HG02852 (cell line): ENCODE measurements around the gene CAMP.
"Not testable (repeated sequence)": the region's sequence is repeated elsewhere in the genome, so short reads cannot be mapped to it uniquely, and the experiment has no call there.

Experiments
- ATAC-seq: cut with Tn5 transposase; IDR thresholded peaks from one replicate; pipeline ENCODE4 v1.9.1; 2021; ENCODE audit warnings: mild to moderate bottlenecking, moderate library complexity; ENCODE audit not compliant: unreplicated experiment

Gene CAMP, protein sequence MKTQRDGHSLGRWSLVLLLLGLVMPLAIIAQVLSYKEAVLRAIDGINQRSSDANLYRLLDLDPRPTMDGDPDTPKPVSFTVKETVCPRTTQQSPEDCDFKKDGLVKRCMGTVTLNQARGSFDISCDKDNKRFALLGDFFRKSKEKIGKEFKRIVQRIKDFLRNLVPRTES

DNA sequence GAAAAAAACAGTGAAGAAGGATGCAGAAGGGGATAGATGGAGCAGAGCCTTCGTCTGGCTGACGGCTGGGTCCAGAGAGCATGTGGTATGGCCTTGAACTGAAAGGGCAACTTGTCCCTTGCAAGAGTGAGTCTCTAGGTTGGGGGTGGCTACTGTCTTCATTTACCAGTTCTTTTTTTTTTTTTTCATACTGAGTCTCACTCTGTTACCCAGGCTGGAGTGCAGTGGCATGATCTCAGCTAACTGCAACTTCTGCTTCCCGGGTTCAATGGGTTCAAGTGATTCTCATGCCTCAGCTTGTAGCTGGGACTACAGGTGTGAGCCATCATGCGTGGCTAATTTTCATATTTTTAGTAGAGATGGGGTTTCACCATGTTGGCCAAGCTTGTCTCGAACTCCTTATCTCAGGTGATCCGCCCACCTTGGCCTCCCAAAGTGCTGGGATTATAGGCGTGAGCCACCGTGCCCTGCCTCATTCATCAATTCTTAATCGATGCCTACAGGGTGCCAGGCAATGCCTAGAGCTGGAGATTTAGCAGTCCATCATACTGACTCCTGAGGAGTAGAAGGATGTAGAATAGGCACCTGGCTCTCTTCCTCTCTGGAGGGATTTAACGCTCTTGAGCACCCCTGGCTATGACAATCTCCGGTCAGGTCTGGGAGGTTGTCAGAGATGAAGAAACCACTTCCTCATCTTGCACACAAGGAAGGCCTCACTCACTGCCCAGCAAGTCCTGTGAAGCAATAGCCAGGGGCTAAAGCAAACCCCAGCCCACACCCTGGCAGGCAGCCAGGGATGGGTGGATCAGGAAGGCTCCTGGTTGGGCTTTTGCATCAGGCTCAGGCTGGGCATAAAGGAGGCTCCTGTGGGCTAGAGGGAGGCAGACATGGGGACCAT lies at the start of gene CAMP:
CAMP (plus strand) TSS at position 880 of the 898 bp plus-strand sequence; CDS start at position 897, 17 bp downstream.
- peak; percentile 63 for ATAC-seq

DNA sequence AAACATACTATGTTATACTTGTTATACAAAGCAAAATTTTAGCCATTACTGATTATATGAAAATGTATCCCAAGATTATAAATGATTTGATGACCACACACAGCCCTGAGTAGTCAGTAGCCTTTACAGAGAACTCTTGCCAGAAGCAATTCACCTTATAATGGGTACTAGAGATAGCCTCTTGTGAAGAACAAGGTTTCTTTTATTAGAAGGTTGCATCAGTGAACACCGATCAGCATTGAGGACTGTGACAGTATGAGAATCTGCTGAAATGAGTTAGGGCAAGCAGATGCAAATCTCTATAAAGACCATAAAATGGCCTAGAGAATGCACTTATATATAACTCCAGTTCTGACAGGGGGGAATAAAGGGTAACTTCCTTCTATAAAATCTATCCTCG lies 45.2 kb upstream of the CAMP start:
- no peak for ATAC-seq

DNA sequence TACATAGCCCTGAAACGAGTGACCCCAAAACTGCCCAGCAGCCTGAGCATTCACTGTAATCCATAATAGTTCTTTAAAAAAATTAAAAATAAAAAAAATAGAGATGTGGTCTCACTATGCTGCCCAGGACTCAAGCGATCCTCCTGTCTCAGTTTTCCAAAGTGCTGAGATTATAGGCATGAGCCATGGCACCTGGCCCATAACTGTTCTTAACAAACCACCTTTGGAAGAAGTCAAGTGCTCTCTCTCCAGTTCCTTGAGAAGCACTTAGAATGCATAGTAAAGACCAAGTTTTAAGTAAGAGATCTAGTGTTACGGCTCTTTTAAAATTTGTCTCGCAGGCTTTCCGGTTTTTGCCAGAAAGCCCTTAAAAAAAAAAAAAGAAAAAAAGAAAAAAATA lies 43.3 kb upstream of the CAMP start:
- ATAC-seq, result no peak

DNA sequence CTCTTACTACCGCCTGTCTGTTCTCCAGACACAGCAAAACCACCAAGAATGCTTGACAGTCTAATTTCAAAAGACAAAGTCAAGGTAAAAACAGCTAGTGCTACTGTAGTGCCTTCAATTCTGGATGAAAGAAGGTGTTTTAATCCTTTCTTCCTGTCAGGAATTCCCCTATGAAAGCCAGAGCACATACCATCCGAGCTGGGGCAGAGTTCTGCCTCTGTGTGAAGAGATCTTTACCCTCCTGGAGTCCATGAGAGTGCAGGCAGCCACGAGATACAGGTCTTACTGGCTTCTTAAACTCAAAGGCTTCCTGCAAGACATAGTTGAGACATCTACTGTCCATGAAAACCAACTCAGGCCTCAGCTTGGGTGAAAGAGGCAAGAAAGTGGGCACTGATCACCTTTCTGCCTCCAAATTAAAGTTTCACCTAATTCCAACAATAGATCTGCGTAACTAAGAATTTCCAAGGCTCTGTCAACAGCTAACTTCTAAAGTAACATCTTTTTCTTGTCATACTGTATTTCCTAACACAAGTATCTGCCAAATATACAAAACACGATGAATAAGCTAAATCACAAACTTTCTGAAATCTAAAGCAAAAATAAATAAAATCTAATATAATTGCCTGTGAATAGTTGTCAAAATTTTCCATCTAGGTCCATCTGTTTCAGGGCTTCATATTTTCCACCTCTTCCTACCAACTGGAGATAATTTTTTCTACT lies 42.6 kb upstream of the CAMP start:
- ATAC-seq, result no peak

DNA sequence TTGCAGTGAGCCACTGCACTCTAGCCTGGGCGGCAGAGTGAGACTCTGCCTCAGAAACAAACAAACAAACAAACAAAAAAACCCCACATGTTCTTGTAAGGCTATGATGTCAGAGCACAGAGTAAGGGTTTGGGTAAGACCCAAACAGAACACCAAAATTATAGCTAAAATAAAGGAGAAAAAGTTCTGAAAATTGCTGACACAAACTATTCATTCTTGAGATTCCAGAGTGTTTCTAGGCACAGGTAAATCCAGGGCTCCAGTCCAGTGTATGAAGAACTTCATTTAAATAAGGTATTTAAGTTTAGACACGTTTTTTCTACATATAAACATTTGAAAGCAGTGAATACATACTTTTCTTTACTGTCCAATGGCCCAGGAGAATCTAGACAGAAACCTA lies 39.0 kb upstream of the CAMP start:
- no peak for ATAC-seq

DNA sequence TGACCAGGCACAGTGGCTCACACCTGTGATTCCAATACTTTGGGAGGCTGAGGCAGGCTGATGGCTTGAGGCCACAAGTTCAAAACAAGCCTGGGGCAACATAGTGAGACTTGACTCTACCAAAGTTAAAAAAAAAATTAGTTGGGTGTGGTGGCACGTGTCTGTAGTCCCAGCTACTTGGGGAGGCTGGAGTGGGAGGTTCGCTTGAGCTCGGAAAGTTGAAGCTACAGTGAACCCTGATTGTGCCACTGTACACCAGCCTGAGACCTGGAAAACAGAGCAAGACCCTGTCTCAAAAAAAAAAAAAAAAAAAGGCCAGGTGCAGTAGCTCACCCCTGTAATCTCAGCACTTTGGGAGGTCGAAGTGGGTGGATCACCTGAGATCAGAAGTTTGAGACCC lies 38.2 kb upstream of the CAMP start:
- no peak for ATAC-seq

DNA sequence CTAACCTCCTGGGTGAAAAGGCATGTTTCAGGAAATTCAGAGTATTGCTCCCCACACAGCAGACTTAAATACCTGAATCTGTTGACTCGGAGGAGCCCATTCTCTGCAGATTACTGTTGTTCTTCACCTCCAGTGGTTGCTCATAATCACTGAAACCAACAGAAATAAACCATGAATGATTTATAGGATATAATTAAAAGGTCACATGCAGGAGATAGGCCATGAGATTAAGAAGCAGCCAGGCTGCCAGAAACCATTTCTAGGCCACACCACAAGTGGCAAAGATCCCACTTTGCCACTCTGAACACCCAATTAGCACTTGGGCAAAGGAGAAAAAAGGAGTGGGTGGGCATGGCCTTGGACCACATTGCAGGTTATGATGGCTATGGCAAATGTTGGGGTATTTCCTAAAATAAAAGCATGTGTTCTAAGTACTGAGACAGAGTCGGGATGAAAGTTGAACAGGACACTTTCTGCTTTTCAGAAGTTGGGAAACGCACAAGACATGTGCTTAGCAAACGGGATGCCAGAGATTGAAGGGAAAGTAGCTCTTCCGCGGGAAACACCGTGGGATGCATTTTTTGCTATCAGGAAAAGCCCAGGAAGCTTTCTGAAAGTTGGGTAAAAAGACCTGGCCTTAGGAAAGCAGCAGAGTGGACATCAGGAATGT lies 36.5 kb upstream of the CAMP start:
- ATAC-seq, result no peak

DNA sequence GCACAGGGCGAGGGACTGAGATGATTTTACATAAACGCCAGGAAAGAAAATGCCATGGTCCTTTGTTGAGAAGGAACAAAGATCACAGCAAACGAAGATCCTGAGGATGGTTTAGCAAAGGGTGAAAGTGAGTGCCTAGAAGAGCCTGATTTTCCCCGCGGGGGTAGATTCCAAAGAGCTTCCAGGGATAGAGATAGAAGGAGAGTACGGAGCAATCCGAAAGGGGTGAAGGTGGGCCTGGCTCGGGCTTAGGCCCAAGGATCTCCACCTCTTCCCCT lies 36.1 kb upstream of the CAMP start:
- ATAC-seq, result no peak

DNA sequence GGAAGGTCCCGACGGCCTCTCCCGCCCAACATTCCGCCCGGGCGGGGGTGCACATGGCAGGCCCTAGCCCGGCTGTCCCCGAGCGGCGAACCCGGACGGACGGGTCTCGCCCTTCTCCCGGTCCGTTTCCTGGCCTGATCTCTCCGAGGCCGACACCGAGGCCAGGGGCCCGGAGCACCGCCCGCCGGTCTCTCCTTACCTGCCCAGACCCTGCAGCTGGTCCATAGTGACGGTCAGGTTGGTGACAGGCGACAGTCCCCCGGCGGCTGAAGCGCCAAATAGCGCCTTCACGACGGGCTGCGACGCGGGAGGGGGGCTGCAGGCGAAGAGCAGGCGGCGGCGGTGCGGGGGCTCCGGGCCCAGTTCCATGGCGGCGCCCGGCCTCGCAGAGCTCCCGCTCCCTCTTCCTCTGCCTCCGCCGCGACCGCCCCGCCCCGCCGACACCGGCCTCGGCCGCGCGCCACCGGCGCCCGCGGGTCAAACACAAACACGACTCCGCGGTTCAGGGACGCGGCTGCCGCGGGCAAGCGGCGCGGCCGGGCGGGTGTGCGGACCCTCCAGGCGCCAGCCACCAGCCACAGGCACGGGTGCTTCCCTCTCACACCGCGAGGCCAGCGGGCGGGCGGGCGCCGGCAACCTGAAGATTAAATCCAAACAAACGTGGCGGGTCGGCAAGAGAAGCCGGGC lies 35.6 kb upstream of the CAMP start:
- ATAC-seq, result peak; percentile 25

DNA sequence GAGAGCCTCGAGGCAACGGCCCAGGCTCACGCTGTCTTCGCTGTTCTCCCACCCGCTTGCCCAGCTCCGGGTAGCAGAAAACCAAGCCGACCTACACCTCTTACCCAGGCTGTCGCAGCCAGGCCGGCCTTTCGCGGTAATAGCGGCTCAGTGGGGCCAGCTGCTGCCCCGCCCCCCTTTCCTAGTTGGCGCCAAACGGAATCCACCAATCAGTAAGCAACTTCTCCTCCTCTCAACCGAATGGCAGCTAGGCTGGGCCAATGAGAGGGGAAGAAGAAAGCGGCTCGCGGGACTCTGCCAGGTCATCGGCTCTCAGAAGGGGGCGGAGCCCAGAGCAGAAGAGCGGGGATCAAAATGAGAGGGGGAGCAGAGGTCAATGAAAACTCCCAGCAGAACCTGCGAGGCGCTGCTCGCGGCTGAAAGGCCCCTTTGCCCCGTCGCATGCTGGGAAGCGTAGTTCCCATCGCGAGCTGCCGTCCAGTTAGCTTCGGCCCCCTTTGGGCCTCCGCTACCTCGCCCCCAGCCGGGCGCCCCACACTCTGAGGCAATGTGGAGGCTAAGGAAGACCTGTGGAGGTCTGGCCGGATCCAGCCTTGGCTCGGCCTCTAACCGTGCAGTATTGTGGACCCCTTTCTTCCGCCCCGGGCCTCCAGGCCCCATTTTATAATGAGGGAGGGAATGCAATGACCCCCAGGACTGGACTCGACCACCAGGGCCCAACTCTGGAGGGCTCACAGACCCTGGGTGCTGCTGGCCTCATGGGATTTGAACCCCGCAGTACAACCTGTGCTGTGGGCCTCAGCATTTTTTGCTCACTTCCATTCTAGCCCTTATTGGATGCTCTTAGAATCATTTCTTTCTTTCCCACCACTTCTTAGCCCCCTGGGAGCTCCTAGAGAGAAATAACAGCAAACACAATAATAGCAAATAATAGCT lies 34.8 kb upstream of the CAMP start, which contains the start of gene CDC25A:
CDC25A (minus strand) TSS at position 152 of the 936 bp plus-strand sequence. CDS start 470 bp downstream, outside the sequence.
- peak; percentile 94 for ATAC-seq

DNA sequence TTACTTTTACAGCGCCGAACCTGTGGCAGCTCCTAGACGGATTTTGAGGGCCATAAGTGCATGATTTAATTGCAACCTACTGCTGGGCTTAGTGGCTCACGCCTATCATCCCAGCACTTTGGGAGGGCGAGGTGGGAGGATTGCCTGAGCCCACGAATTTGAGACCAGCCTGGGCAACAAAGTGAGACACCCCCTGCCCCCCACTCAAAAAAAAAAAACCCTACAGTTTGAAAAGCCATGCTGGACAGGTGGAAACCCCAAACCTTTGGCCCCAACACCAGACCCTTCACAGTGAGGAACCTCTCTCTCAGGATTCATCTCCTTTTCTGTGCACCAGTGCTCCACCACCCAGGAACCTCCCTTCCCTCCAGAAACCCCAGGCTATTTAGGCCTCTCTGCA lies 34.0 kb upstream of the CAMP start:
- no peak for ATAC-seq

DNA sequence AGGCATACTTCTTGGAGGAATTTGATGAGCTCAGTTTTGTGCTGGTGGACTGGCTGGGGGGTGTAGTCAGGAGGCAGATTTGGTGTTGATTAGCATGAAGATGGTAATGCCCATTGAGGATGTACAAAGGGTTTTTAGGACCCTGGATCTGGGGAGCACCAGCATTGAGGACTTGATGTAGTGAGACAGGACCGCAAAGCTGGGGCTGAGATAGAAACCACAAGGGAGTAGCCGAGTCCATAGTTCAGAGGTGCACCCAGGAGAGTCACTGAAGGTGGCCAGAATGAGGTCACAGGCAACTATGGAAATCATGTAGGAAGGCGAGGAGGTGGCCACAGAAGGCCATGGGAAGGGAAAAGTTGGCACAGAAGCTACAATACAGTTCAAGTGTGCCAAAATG lies 32.4 kb upstream of the CAMP start:
- no peak for ATAC-seq

DNA sequence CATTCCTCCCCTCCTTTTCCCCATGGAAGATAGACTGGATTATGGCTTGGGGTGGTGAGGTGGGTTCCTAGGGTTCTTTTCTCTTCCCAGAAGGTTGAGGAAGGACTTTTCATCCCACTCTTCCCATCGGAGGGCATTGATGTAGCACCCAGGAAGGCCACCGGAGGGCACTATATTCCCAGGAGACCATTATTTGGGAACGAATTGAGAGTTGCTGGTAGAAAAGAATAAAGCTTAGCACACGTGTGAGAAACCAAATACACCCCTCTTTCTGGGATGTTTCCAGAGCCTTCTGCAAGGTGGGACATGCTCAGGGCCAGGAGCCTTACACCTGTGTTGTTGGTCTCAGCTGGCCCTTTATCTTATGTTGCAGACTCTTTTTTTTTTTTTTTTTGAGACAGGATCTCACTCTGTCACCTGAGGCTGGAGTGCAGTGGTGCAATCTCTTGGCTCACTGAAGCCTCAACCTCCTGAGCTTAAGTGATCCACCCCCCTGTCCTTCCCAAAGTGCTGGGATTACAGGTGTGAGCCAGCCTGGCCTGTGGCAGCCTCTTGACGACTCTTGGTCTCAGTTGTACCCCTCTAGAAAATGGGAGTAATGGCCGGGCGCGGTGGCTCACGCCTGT lies 28.7 kb upstream of the CAMP start:
- ATAC-seq, result no peak

DNA sequence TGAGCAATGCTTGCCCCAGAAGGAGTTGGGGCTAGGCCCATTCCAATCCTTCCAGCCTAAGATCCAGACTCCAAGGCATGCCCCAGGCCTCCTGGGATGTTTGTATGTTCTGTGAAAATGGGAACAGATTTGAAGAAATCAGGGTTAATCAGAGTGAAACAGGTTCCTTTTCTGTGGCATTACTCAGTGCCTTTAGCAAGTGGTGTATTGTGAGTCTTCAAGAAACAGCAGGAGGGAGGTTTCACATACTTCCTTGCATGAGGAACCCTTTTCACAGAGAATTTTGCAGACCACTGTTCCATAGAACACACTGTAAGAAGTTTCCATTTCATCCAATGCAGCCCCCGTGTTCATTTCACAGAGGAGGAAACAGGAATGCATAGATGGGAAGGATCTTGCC lies 26.7 kb upstream of the CAMP start:
- ATAC-seq, result no peak

DNA sequence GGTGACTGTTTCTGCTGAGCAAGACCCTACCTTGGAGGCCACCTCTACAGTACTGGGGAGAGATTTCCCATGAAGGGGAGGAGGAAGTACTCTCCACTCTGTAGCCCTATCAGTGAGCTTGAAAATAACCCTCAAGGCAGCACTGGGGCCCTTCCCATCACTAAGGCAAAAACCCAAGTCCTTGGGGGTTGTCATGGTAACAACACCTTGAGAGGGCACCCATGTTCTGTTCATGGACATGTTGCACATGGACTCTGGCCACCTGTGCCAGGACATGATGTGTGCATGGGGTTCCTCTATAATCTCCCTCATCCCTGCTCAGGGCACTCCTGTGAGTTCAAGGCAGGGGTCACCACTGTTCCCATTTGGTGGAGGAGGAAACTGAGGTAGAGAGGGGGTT lies 24.2 kb upstream of the CAMP start:
- ATAC-seq, result no peak

DNA sequence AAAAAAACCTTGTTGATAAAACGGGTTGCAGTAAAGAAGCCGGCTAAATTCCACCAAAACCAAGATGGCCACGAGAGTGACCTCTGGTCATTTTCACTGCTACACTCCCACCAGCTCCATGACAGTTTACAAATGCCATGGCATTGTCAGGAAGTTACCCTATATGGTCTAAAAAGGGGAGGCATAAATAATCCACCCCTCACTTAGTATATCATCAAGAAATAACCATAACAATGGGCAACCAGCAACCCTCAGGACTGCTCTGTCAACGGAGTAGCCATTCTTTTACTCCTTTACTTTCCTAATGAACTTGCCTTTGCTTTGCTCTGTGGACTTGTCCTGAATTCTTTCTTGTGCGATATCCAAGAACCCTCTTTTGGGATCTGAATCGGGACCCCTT lies 20.7 kb upstream of the CAMP start:
- ATAC-seq, result no peak

DNA sequence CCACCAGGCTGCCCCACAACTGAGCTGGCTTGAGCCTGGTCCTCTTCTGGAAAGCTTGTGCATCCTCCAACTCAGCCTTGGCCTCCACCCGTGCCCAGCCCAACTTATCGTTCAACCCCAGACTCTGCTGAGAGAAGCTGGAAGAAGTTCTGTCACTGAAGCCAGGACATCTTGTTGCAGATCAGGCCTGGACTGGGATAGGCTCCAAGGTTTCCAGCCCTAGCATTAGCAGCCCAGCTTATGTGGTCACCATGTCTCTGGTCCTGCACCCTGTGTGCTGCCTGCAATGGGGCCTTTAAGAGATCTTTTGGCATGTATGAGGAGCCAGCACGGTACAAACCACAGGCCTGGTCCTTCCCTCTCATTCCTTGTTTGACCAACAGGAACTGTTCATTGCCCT lies 15.2 kb upstream of the CAMP start:
- ATAC-seq, result no peak

DNA sequence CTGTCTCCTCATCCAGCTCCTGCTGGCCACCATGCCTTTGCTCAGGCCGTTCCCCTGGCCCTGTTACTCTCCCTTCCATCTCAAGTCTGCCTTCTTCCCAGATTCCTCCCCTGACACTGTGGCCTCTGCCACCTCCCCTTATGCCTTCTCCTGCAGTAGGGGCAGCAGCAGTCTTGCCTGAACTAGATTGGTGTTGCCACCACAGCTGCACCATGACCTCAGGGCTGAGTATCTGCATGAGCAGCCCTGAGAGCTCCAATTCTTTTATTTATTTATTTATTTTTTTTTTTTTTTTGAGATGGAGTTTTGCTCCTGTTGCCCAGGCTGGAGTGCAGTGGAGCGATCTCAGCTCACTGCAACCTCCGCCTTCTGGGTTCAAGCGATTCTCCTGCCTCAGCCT lies 13.8 kb upstream of the CAMP start:
- no peak for ATAC-seq

DNA sequence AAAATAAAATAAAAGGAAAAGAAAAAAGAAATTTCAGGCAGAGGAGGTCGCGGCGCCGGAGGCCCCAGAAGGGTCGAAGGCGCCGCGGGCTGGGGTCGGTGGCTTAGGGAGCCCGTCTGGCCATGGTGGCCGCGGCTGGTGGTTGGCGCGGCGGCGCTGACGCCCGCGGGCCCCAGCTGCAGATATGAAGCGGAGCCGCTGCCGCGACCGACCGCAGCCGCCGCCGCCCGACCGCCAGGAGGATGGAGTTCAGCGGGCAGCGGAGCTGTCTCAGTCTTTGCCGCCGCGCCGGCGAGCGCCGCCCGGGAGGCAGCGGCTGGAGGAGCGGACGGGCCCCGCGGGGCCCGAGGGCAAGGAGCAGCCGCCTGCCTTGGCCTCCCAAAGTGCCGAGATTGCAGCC lies 12.8 kb upstream of the CAMP start:
- ATAC-seq, result not testable (repeated sequence)
